Liver (tissue), 9 donors: ENCODE data around the gene WNT7B. TPM values are rescaled to one million over a fixed set of nuclear protein-coding genes. Genes with fewer than 3 reads are reported as not detected.

ENCODE experiments used
- DNase-seq: peaks from one replicate; pipeline ENCODE4 v3.0.0-alpha.2; 2017; ENCODE audit warnings: low spot score
- H3K27ac ChIP-seq, 2 donors: one replicate each; pipeline ENCODE4 v1.7.0; 2013; ENCODE audit warnings: inconsistent platforms in 2 of 2, low read length in 2 of 2, control low read depth in 1 of 2, low read depth in 1 of 2, mild to moderate bottlenecking in 1 of 2
- H3K27me3 ChIP-seq, 4 donors: one replicate each; pipeline versions ENCODE4 v1.6.1 to v1.7.0; 2013; ENCODE audit warnings: low read length in 3 of 4, inconsistent platforms in 1 of 4, mild to moderate bottlenecking in 1 of 4, moderate library complexity in 1 of 4; ENCODE audit not compliant: control insufficient read depth in 4 of 4, insufficient read depth in 4 of 4
- H3K36me3 ChIP-seq, 4 donors: one replicate each; pipeline versions ENCODE4 v1.6.1 to v1.7.0; 2013; ENCODE audit warnings: low read length in 3 of 4, mild to moderate bottlenecking in 3 of 4, low read depth in 1 of 4, moderate library complexity in 1 of 4; ENCODE audit not compliant: control insufficient read depth in 4 of 4, insufficient read depth in 3 of 4
- H3K4me1 ChIP-seq, 4 donors: one replicate each; pipeline versions ENCODE4 v1.6.1 to v1.7.0; 2013; ENCODE audit warnings: low read length in 3 of 4, mild to moderate bottlenecking in 3 of 4, moderate library complexity in 1 of 4; ENCODE audit not compliant: control insufficient read depth in 4 of 4, insufficient read depth in 4 of 4
- H3K4me3 ChIP-seq, 3 donors: one replicate each; pipeline versions ENCODE4 v1.6.1 to v1.7.0; 2013; ENCODE audit warnings: low read length in 3 of 3, control low read depth in 1 of 3, low read depth in 1 of 3, mild to moderate bottlenecking in 1 of 3
- H3K9ac ChIP-seq, 2 donors: one replicate each; pipeline ENCODE4 v1.7.0; 2013; ENCODE audit warnings: low read length in 2 of 2, mild to moderate bottlenecking in 2 of 2, moderate library complexity in 2 of 2, control low read depth in 1 of 2, low read depth in 1 of 2
- H3K9me3 ChIP-seq, 4 donors: one replicate each; pipeline versions ENCODE4 v1.6.1 to v1.7.0; 2013; ENCODE audit warnings: low read length in 3 of 4; ENCODE audit not compliant: control insufficient read depth in 4 of 4
- CTCF ChIP-seq: fragments of 150-350 bp; IDR thresholded peaks from 2 replicates; pipeline ENCODE4 v1.5.1; 2017; ENCODE audit warnings: improper control_type of control experiment, low read depth, low read length; ENCODE audit not compliant: missing input control
- EGR1 ChIP-seq, 2 donors: IDR thresholded peaks; 2 replicates each; pipeline ENCODE4 v1.6.1; 2016 to 2018; ENCODE audit warnings: antibody characterized with exemption in 2 of 2, low read depth in 2 of 2
- FOXA1 ChIP-seq: IDR thresholded peaks from 2 replicates; pipeline ENCODE4 v1.6.1; 2016; ENCODE audit warnings: antibody characterized with exemption
- FOXA2 ChIP-seq: IDR thresholded peaks from 2 replicates; pipeline ENCODE4 v1.6.1; 2016; ENCODE audit warnings: antibody characterized with exemption
- GABPA ChIP-seq, 2 donors: IDR thresholded peaks in 1 of 2; conservative IDR thresholded peaks in 1 of 2; 2 replicates each; pipeline ENCODE4 v1.6.1; 2016; ENCODE audit warnings: antibody characterized with exemption in 2 of 2, mild to moderate bottlenecking in 1 of 2, moderate library complexity in 1 of 2
- HNF4A ChIP-seq, 2 donors: conservative IDR thresholded peaks; 2 replicates each; pipeline ENCODE4 v1.6.1; 2016; ENCODE audit warnings: antibody characterized with exemption in 2 of 2, mild to moderate bottlenecking in 2 of 2
- HNF4G ChIP-seq: IDR thresholded peaks from 2 replicates; pipeline ENCODE4 v1.6.1; 2016; ENCODE audit warnings: antibody characterized with exemption
- JUND ChIP-seq, 2 donors: IDR thresholded peaks; 2 replicates each; pipeline ENCODE4 v1.6.1; 2016; ENCODE audit warnings: antibody characterized with exemption in 2 of 2
- NR2F2 ChIP-seq: IDR thresholded peaks from 2 replicates; pipeline ENCODE4 v1.6.1; 2016; ENCODE audit warnings: antibody characterized with exemption
- RAD21 ChIP-seq, 2 donors: IDR thresholded peaks; 2 replicates each; pipeline ENCODE4 v1.6.1; 2016; ENCODE audit warnings: antibody characterized with exemption in 2 of 2, mild to moderate bottlenecking in 2 of 2
- REST ChIP-seq: IDR thresholded peaks from 2 replicates; pipeline ENCODE4 v1.6.1; 2016; ENCODE audit warnings: antibody characterized with exemption, mild to moderate bottlenecking
- RXRA ChIP-seq, 2 donors: IDR thresholded peaks; 2 replicates each; pipeline ENCODE4 v1.6.1; 2017 to 2018; ENCODE audit warnings: antibody characterized with exemption in 2 of 2, mild to moderate bottlenecking in 1 of 2
- SP1 ChIP-seq: IDR thresholded peaks from 2 replicates; pipeline ENCODE4 v1.6.1; 2018; ENCODE audit warnings: antibody characterized with exemption, mild to moderate bottlenecking
- TAF1 ChIP-seq: conservative IDR thresholded peaks from 2 replicates; pipeline ENCODE4 v1.6.1; 2016; ENCODE audit warnings: antibody characterized with exemption, mild to moderate bottlenecking
- YY1 ChIP-seq: IDR thresholded peaks from 2 replicates; pipeline ENCODE4 v1.6.1; 2016; ENCODE audit warnings: antibody characterized with exemption, mild to moderate bottlenecking
- WGBS: extraction: QIAGEN DNeasy Blood & Tissue Kit; methylation state at CpG from one replicate; pipeline ENCODE4 v1.1.7; 2013; 5-methylcytosine and 5-hydroxymethylcytosine counted together
- polyA plus RNA-seq, 2 donors: library from polyadenylated mRNA; stranded (reverse) in 1 of 2; unstranded in 1 of 2; fragments of 200-250 nt in 1 of 2; fragments of >200 nt in 1 of 2; fragmentation: Nextera tagmentation in 1 of 2; extraction: Ambion mirVana in 1 of 2; gene quantifications; one replicate each; pipeline versions ENCODE4 v1.2.1 to v1.2.3, GENCODE V29; 2013 to 2015
- total RNA-seq, 2 donors: library from RNA; depleted of rRNA; stranded (reverse); fragments of >200 nt; gene quantifications; one replicate each; pipeline ENCODE4 v1.2.3, GENCODE V29; 2014
- TF ChIP-seq, protein P1 (sequence below): IDR thresholded peaks from 2 replicates; pipeline ENCODE4 v1.6.1; 2016; ENCODE audit warnings: antibody characterized with exemption
- donor health status: healthy.
- donor health status: healthy.
- donor health status: healthy.
- donor health status: healthy.
- donor health status: healthy.

WNT7B gene
- total and polyA plus RNA-seq, 4 donors: 0.06 to 0.28 TPM; not detected in 2

DNA sequence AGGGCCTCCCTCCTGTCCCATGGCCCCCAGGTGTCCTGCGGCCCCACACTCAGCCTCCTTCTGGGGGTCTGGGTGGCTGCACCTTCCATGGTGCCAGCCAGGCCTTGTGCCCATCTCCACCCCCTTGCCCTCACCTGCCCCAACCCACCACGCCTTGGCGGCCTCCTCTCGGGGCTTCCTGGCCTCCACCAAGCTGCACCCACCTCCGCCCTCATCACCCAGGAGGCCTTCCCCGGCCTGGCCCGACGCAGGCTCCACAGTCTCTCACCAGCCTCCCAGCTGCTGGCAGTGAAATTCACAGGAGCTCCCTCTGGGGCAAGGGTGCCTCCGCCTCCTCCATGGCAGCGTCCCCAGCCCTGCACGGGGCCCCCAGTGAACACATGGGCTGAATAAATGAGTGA is 35.9 kb upstream of the WNT7B start:
- Histone ChIP-seq H3K4me3 (peak overlapping the region in 1 of 3 donors; percentile 78), H3K4me1 (peaks cover 6 to 25% (median 20%) of the 10 kb centered on the region in 4 donors), H3K9me3 (peaks cover 0 to 3% (median under 1%) of the 10 kb centered on the region in 4 donors), H3K27me3 (no peaks in the 10 kb centered on the region), H3K27ac (peak overlapping the region; percentile 90 to 97), H3K36me3 (no peaks in the 10 kb centered on the region), H3K9ac (peak overlapping the region in 1 of 2 donors; percentile 64)
- no peak for DNase-seq
- TF ChIP-seq YY1: no peak
- 50% methylated on average over 11 of the region's 11 CpGs for WGBS

- 76% methylated on average over 13 of the region's 13 CpGs for WGBS
- DNase-seq: no peak
- TF ChIP-seq HNF4G (no peak), RAD21 (IDR thresholded peaks at IDR 0.05) (no peak), HNF4A (conservative IDR thresholded peaks at IDR 0.05) (no peak), RXRA (IDR thresholded peaks at IDR 0.05) (no peak), JUND (IDR thresholded peaks at IDR 0.05) (no peak), CTCF (no peak), FOXA2 (no peak), TAF1 (no peak), YY1 (no peak), NR2F2 (no peak), SP1 (no peak), EGR1 (IDR thresholded peaks at IDR 0.05; ENCODE audit: low read depth in 2 of 2) (no peak), FOXA1 (no peak), REST (no peak), GABPA (IDR thresholded peaks at IDR 0.05 in 1 of 2, conservative IDR thresholded peaks at IDR 0.05 in 1 of 2) (no peak)
- TF ChIP-seq, protein P1, sequence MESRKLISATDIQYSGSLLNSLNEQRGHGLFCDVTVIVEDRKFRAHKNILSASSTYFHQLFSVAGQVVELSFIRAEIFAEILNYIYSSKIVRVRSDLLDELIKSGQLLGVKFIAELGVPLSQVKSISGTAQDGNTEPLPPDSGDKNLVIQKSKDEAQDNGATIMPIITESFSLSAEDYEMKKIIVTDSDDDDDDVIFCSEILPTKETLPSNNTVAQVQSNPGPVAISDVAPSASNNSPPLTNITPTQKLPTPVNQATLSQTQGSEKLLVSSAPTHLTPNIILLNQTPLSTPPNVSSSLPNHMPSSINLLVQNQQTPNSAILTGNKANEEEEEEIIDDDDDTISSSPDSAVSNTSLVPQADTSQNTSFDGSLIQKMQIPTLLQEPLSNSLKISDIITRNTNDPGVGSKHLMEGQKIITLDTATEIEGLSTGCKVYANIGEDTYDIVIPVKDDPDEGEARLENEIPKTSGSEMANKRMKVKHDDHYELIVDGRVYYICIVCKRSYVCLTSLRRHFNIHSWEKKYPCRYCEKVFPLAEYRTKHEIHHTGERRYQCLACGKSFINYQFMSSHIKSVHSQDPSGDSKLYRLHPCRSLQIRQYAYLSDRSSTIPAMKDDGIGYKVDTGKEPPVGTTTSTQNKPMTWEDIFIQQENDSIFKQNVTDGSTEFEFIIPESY: no peak
- no peaks in the 10 kb centered on the region for H3K36me3 ChIP-seq
- H3K4me3 ChIP-seq: no peak overlapping the region
- no peak overlapping the region for H3K9ac ChIP-seq
- H3K27me3 ChIP-seq: no peaks in the 10 kb centered on the region
- peaks cover 6 to 25% (median 21%) of the 10 kb centered on the region in 4 donors for H3K4me1 ChIP-seq
- H3K9me3 ChIP-seq: peaks cover 0 to 3% (median under 1%) of the 10 kb centered on the region in 4 donors
- peak overlapping the region; percentile 90 to 97 for H3K27ac ChIP-seq
These were observed 35.4 kb upstream of the WNT7B start for GRCh38 chr22:46012182-46012880.
